Brain microvascular endothelial cell (primary cell): Measurements from ENCODE around the gene PDE10A.

ENCODE experiments used
- DNase-seq: peaks from one replicate; pipeline ENCODE4 v3.0.0-alpha.2; 2020
- H3K27ac ChIP-seq: fragments of 250-450 bp; sonication (Bioruptor Pico); 2 replicates; pipeline ENCODE4 v1.5.1; 2020; ENCODE audit warnings: mild to moderate bottlenecking, moderate library complexity
- H3K27me3 ChIP-seq: fragments of 250-450 bp; sonication (Bioruptor Pico); replicated peaks from 2 replicates; pipeline ENCODE4 v1.5.1; 2020; ENCODE audit warnings: mild to moderate bottlenecking
- H3K36me3 ChIP-seq: fragments of 250-450 bp; sonication (Bioruptor Pico); replicated peaks from 2 replicates; pipeline ENCODE4 v1.5.1; 2020; ENCODE audit warnings: mild to moderate bottlenecking
- H3K4me3 ChIP-seq: 2 replicates; pipeline ENCODE4 v1.5.1; 2011; ENCODE audit warnings: low read depth, mild to moderate bottlenecking, control low read depth, low read length, moderate library complexity
- in situ Hi-C: cut with HindIII; loops from 2 replicates; pipeline ENCODE4 v1.10.0; 2017; ENCODE audit warnings: low sequenced_read_pairs, low pct_ligation_motif_present
- TF ChIP-seq, protein P1 (sequence below): IDR thresholded peaks from 2 replicates; pipeline ENCODE4 v1.5.1; 2011; ENCODE audit warnings: low read depth, mild to moderate bottlenecking, moderate library complexity, low read length, control low read depth, inconsistent platforms; ENCODE audit errors: missing control alignments

The PDE10A gene

DNA sequence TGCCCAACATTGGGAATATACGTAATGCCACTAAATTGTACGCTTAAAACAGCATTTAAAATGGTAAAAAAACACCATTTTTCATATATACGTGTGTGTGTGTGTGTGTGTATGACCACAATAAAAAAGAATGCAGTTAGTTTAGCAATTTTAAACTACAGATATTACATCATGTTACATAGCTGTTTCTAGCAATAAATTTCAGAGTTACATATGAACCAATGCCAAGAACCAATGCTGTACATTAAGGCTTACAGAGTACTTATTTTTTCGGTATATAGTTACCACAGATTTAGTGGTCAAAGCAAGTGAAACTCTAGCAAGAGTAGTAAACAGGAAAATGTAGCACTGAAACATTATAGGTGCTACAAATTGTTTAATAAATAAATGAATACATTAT, 119.3 kb downstream of the PDE10A start:
- Histone ChIP-seq H3K27me3 (no peaks in the 10 kb centered on the region), H3K4me3 (no peak overlapping the region), H3K36me3 (no peaks in the 10 kb centered on the region), H3K27ac (no peak overlapping the region)
- DNase-seq, result no peak
- TF ChIP-seq, protein P1, sequence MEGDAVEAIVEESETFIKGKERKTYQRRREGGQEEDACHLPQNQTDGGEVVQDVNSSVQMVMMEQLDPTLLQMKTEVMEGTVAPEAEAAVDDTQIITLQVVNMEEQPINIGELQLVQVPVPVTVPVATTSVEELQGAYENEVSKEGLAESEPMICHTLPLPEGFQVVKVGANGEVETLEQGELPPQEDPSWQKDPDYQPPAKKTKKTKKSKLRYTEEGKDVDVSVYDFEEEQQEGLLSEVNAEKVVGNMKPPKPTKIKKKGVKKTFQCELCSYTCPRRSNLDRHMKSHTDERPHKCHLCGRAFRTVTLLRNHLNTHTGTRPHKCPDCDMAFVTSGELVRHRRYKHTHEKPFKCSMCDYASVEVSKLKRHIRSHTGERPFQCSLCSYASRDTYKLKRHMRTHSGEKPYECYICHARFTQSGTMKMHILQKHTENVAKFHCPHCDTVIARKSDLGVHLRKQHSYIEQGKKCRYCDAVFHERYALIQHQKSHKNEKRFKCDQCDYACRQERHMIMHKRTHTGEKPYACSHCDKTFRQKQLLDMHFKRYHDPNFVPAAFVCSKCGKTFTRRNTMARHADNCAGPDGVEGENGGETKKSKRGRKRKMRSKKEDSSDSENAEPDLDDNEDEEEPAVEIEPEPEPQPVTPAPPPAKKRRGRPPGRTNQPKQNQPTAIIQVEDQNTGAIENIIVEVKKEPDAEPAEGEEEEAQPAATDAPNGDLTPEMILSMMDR, result no peak
- in situ Hi-C loops, result no loop called here

DNA sequence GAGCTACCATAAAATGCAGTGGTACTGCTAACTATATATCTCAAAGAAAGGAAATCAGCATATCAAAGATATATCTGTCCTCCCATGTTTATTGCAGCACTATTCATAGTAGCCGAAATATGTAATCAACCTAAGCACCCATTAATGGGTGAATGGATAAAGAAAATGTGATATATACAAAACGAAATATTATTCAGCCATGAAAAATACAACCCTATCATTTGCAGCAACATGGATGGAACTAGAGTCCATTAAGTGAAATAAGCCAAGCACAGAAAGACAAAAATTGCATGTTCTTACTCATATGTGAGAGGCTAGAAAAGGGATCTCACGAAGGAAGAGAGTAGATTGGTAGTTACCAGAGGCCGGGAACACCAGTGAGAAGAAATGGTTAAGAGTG, 126.1 kb downstream of the PDE10A start:
- Histone ChIP-seq H3K27me3 (no peaks in the 10 kb centered on the region), H3K36me3 (no peaks in the 10 kb centered on the region), H3K27ac (no peak overlapping the region), H3K4me3 (no peak overlapping the region)
- TF ChIP-seq, protein P1, result no peak
- in situ Hi-C loops, result no loop called here
- DNase-seq, result no peak

DNA sequence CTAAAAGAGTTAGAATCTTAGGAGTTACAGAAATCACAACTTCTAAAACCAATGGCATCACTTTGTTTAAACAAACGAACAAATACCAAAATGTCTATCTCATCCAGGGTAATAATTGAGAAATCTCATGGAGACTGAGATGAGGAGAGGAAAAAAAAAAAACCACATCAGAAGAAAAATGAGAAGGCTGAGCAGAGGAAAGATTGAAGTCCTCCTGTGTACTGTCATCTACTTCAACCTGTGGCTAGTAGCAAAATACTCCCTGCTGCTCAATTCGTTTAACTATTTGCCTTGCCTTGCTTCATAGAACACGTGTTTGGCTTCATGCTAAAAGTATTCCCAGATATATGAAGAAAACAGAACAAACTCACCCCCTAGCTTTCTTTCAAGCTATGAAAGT, 143.7 kb downstream of the PDE10A start:
- in situ Hi-C loops, result no loop called here
- no peak overlapping the region for H3K4me3 ChIP-seq
- TF ChIP-seq, protein P1, result no peak

DNA sequence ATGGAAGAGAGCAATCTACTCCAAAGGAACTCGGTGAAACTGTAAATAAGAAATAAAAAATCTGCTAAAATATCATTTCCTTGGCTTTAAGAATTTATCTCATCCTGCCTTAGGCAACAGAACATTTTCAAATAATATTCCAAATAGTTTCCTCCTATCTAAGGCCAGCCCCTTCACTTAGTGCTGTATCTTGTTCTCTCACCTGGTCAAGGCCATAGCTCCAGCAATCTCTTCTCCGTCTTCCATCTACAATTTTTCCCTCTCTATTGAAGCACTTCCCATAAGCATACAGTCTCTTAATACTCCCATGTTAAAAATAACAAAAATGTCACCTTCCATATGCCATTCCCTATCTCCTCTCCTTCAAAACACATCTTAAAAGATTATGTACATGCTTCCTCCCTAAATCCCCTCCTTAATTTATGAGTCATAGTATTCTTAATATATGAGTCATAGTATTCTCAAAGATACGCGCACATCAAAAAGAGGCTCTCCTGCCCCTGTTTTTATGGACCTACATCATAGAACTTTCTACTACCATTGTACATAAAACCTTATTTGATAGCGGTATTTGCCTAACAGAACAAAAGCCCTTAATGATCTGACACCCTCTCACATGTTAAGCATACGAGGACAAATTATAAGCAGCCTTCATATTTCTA, 146.9 kb downstream of the PDE10A start:
- peak; percentile 25 for DNase-seq
- no peaks in the 10 kb centered on the region for H3K27me3 ChIP-seq
- H3K36me3 ChIP-seq, result no peaks in the 10 kb centered on the region
- H3K4me3 ChIP-seq, result no peak overlapping the region
- H3K27ac ChIP-seq, result no peak overlapping the region
- TF ChIP-seq, protein P1, result no peak
- in situ Hi-C loops, result no loop called here

More for the DNA sequence above, 143.7 kb downstream of the PDE10A start:
- Histone ChIP-seq H3K36me3 (no peaks in the 10 kb centered on the region), H3K27ac (no peak overlapping the region), H3K27me3 (no peaks in the 10 kb centered on the region)
- DNase-seq, result no peak

DNA sequence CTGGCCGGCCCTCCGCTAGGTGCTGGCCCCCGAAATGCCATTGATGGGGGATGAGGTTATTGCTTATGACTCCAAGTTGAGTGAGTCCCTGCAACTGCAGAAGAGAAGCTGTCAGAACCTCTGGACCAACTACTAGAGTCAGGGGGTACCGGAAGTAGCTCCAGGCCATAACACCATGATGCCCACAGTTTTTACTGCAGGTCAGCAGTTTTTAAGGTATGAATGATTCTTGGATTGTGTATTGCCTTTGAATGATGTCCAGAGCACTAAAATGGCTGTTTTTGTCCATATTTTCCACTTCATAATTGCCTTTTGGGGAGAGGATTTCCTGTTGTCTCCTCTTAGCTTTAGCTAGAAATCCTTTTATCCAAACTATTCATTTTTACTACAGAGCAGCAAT, 148.4 kb downstream of the PDE10A start:
- H3K27ac ChIP-seq, result no peak overlapping the region
- H3K27me3 ChIP-seq, result no peaks in the 10 kb centered on the region
- TF ChIP-seq, protein P1, result no peak
- no peak for DNase-seq
- H3K36me3 ChIP-seq, result no peaks in the 10 kb centered on the region
- no peak overlapping the region for H3K4me3 ChIP-seq
- in situ Hi-C loops, result no loop called here

DNA sequence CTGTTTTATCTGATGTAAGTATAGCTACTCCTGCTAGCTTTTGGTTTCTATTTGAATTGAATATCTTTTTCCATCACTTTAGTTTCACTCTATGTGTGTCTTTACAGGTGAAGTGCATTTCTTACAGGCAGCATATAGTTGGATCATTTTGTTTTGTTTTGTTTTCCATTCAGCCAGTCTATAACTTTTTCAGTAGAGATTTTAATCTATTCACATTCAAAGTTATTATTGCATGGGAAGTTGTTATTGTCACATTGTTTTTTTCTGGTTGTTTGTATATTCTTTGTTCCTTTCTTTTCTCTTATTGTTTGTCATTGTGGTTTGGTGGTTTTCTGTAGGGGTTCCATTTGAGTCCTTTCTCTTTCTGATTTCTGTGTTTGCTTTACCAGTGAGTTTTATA, 151.2 kb downstream of the PDE10A start:
- Histone ChIP-seq H3K36me3 (no peaks in the 10 kb centered on the region), H3K27ac (no peak overlapping the region), H3K4me3 (no peak overlapping the region), H3K27me3 (no peaks in the 10 kb centered on the region)
- TF ChIP-seq, protein P1, result no peak
- no peak for DNase-seq
- in situ Hi-C loops, result no loop called here
